Lower lobe of right lung (tissue), 2 donors: ENCODE data around the gene STK39. TPM values are rescaled to one million over a fixed set of nuclear protein-coding genes. Genes with fewer than 3 reads are reported as not detected.
A peak's percentile ranks its signal among the peaks of the same experiment; 100 is the strongest.

Experiments
- ATAC-seq, 2 donors: fragments of 200-7000 bp; cut with Tn5 transposase; one replicate each; pipeline ENCODE4 v1.9.1; 2020 to 2022; ENCODE audit warnings: mild to moderate bottlenecking in 2 of 2, moderate library complexity in 2 of 2
- DNase-seq: peaks from one replicate; pipeline ENCODE4 v3.0.0-alpha.2; 2020
- H3K27ac ChIP-seq: fragments of 200-600 bp; one replicate; pipeline ENCODE4 v1.8.0; 2022
- H3K27me3 ChIP-seq: fragments of 200-600 bp; one replicate; pipeline ENCODE4 v1.8.0; 2022; ENCODE audit warnings: low read depth
- H3K36me3 ChIP-seq: fragments of 200-600 bp; one replicate; pipeline ENCODE4 v1.8.0; 2022; ENCODE audit warnings: mild to moderate bottlenecking
- H3K4me1 ChIP-seq: fragments of 200-600 bp; one replicate; pipeline ENCODE4 v1.8.0; 2022
- H3K4me3 ChIP-seq: fragments of 200-600 bp; one replicate; pipeline ENCODE4 v1.8.0; 2022; ENCODE audit warnings: mild to moderate bottlenecking
- H3K9me3 ChIP-seq: fragments of 200-600 bp; one replicate; pipeline ENCODE4 v1.8.0; 2022
- intact Hi-C: fragments of 100-400 bp; cut with DNase I; formaldehyde crosslinking; loops from one replicate; pipeline ENCODE4 v1.11.0; 2022
- total RNA-seq: library from RNA; stranded (reverse); fragmentation: NEBNext Ultra II Directional; extraction: Animal tissue kit (Norgen Biotek cat#: 25700); gene quantifications from one replicate; pipeline ENCODE4 v1.2.1, GENCODE V29; 2021
- TF ChIP-seq, protein P1 (sequence below): fragments of 200-600 bp; IDR thresholded peaks from one replicate; pipeline ENCODE4 v1.8.0; 2022; ENCODE audit warnings: antibody characterized with exemption, mild to moderate bottlenecking
- donor health status: DM: no; HTN: yes; CAD: no; lungs with severe emphysema.

The STK39 gene
- total RNA-seq, 1 donor from 2014 or later = 12.6 TPM

DNA sequence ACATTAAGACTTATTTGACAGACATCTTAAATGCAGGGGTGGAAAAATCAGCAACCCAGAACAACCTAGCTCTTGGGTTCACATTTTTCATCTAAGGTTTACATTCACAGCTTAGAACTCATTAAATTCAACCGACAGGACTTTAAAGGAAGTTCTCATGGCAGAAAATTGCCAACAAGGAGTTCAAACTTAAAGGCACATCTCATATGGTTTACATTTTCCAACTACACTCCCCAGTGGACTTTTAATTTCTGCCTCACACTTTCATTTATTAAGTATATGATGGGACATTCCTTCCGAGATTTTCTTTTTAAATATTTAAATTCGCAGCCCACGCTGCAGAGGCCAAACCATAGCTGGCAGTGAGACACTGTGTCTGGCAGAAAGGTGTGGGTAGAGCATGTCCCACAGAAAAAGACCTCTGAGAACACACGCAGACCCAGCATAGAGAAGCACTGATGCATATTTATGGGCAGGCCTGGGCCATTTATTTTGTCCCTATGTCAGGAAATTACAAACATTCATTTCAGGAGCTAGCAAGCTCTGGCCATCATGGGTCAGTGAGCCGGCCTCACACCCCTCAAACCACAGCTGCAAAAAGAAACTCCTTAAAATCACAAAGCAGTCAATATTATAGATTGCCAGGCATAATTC lies 46.3 kb downstream of the STK39 start:
- H3K36me3 ChIP-seq = no peaks in the 10 kb centered on the region
- DNase-seq (no peak), ATAC-seq (no peak)
- no peaks in the 10 kb centered on the region for H3K9me3 ChIP-seq
- no peaks in the 10 kb centered on the region for H3K27me3 ChIP-seq
- intact Hi-C loops = no loop called here
- no peak overlapping the region for H3K4me3 ChIP-seq
- no peak overlapping the region for H3K27ac ChIP-seq
- TF ChIP-seq, protein P1, sequence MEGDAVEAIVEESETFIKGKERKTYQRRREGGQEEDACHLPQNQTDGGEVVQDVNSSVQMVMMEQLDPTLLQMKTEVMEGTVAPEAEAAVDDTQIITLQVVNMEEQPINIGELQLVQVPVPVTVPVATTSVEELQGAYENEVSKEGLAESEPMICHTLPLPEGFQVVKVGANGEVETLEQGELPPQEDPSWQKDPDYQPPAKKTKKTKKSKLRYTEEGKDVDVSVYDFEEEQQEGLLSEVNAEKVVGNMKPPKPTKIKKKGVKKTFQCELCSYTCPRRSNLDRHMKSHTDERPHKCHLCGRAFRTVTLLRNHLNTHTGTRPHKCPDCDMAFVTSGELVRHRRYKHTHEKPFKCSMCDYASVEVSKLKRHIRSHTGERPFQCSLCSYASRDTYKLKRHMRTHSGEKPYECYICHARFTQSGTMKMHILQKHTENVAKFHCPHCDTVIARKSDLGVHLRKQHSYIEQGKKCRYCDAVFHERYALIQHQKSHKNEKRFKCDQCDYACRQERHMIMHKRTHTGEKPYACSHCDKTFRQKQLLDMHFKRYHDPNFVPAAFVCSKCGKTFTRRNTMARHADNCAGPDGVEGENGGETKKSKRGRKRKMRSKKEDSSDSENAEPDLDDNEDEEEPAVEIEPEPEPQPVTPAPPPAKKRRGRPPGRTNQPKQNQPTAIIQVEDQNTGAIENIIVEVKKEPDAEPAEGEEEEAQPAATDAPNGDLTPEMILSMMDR = no peak
- no peaks in the 10 kb centered on the region for H3K4me1 ChIP-seq

- ATAC-seq (peak in 1 of 2 donors; percentile 62), DNase-seq (no peak)
- Histone ChIP-seq H3K9me3 (no peaks in the 10 kb centered on the region), H3K4me1 (peaks cover 3% of the 10 kb centered on the region), H3K36me3 (no peaks in the 10 kb centered on the region), H3K27ac (no peak overlapping the region), H3K27me3 (no peaks in the 10 kb centered on the region), H3K4me3 (no peak overlapping the region)
- intact Hi-C loops = no loop called here
- TF ChIP-seq, protein P1 = no peak
These were observed 48.8 kb downstream of the STK39 start for GRCh38 chr2:168198476-168199207.

- Histone ChIP-seq H3K27me3 (no peaks in the 10 kb centered on the region), H3K4me3 (no peak overlapping the region), H3K36me3 (no peaks in the 10 kb centered on the region), H3K27ac (no peak overlapping the region), H3K9me3 (no peaks in the 10 kb centered on the region), H3K4me1 (peaks cover 21% of the 10 kb centered on the region)
- DNase-seq (no peak), ATAC-seq (peak in 1 of 2 donors; percentile 22)
- intact Hi-C loops = no loop called here
- TF ChIP-seq, protein P1 = no peak
These were observed 50.6 kb downstream of the STK39 start for GRCh38 chr2:168196764-168197180.

- Histone ChIP-seq H3K36me3 (no peaks in the 10 kb centered on the region), H3K4me3 (no peak overlapping the region), H3K27me3 (no peaks in the 10 kb centered on the region), H3K27ac (no peak overlapping the region), H3K4me1 (peaks cover 22% of the 10 kb centered on the region), H3K9me3 (no peaks in the 10 kb centered on the region)
- TF ChIP-seq, protein P1 = no peak
- DNase-seq (no peak), ATAC-seq (no peak)
- intact Hi-C loops = no loop called here
These were observed 52.4 kb downstream of the STK39 start for GRCh38 chr2:168194784-168195522.

DNA sequence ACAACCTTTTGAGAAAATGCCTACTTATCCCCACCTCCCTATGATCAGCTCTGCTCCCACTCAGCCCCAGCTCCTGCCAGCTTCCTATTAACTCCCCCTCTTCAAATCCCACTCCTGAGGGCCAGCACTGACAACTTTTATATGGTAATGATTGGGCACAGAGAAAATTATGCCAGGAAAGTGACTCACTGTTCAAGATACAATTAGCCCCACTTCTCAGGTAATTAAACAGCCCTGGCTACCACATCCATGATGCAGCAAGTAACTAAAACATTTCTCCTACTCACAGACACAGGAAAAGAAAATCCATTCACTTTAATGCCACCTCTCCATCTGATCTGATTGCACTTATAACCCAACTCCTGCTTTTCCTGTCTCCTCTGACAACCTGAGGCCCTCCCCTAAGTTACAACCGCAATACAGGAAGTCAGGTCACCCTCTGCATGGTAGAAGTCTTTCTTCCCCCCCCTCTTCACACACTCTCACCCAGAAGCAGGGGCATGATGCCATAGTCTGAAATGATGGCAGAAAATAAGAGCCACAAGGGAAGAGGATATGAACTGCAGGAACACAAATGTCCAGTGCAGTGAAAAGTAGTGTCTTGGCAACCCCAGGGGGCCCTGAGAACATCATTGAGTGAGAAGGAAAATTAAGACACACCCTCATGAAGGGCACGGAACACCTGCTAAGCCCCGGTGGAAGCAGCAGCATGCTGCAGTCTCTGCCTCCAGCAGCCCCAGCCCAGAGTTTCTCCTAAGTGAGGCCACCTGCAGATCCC lies 54.4 kb downstream of the STK39 start:
- TF ChIP-seq, protein P1 = no peak
- Histone ChIP-seq H3K9me3 (no peaks in the 10 kb centered on the region), H3K4me3 (no peak overlapping the region), H3K4me1 (peaks cover 22% of the 10 kb centered on the region), H3K36me3 (no peaks in the 10 kb centered on the region), H3K27ac (no peak overlapping the region), H3K27me3 (no peaks in the 10 kb centered on the region)
- peak; percentile 76 to 85 for ATAC-seq
- intact Hi-C loops = no loop called here
- no peak for DNase-seq
